Right lobe of liver (tissue), 6 donors: ENCODE results near the gene DCTPP1. TPM values are rescaled to one million over a fixed set of nuclear protein-coding genes. Genes with fewer than 3 reads are reported as not detected.
A peak's percentile ranks its signal among the peaks of the same experiment; 100 is the strongest.
"Not testable (repeated sequence)": the region's sequence is repeated elsewhere in the genome, so short reads cannot be mapped to it uniquely, and the experiment has no call there.

Experiments used
- ATAC-seq, 4 donors: fragments of 200-7000 bp; cut with Tn5 transposase; one replicate each; pipeline ENCODE4 v1.9.1; 2020; ENCODE audit warnings: mild to moderate bottlenecking in 4 of 4, moderate library complexity in 4 of 4
- DNase-seq, 3 donors: peaks; one replicate each; pipeline ENCODE4 v3.0.0-alpha.2; 2020
- H3K27ac ChIP-seq, 3 donors: fragments of 200-600 bp; one replicate each; pipeline ENCODE4 v1.8.0; 2022
- H3K27me3 ChIP-seq, 2 donors: fragments of 200-600 bp; one replicate each; pipeline ENCODE4 v1.8.0; 2022
- H3K36me3 ChIP-seq, 4 donors: fragments of 200-600 bp; sonication (generic) in 1 of 4; one replicate each; pipeline versions ENCODE4 v1.5.1 to v1.8.0; 2017 to 2022; ENCODE audit warnings: control low read depth in 1 of 4
- H3K4me1 ChIP-seq, 4 donors: fragments of 200-600 bp; sonication (generic) in 1 of 4; one replicate each; pipeline versions ENCODE4 v1.5.1 to v1.8.0; 2017 to 2022; ENCODE audit warnings: control low read depth in 1 of 4
- H3K4me3 ChIP-seq, 3 donors: fragments of 200-600 bp; one replicate each; pipeline ENCODE4 v1.8.0; 2022
- H3K9me3 ChIP-seq, 4 donors: fragments of 200-600 bp; sonication (generic) in 1 of 4; one replicate each; pipeline versions ENCODE4 v1.5.1 to v1.8.0; 2017 to 2022; ENCODE audit warnings: control low read depth in 1 of 4
- POLR2A ChIP-seq: fragments of 450-650 bp; IDR thresholded peaks from one replicate; pipeline ENCODE4 v1.6.1; 2017; ENCODE audit warnings: antibody characterized with exemption, mild to moderate bottlenecking
- WGBS: methylation state at CpG from one replicate; pipeline ENCODE4 v1.1.6; 2018; ENCODE audit warnings: low coverage, low lambda C conversion rate; ENCODE audit not compliant: insufficient coverage; ENCODE audit errors: missing lambda C conversion rate; 5-methylcytosine and 5-hydroxymethylcytosine counted together
- intact Hi-C, 2 donors: fragments of 100-400 bp; cut with DNase I; formaldehyde crosslinking; loops; one replicate each; pipeline versions ENCODE4 v1.11.2 to v1.14.1; 2022
- total RNA-seq, 6 experiments: library from RNA; depleted of rRNA in 2 of 6; stranded (reverse); fragments of >200 nt in 2 of 6; fragmentation: NEBNext Ultra II Directional in 3 of 6; extraction: Animal tissue kit (Norgen Biotek cat#: 25700) in 3 of 6; gene quantifications; one replicate each; pipeline versions ENCODE4 v1.1.0 to v1.2.4, GENCODE V29; 2016 to 2023
- TF ChIP-seq, protein P1 (sequence below), 4 donors: fragments of 200-600 bp in 3 of 4; fragments of 450-650 bp in 1 of 4; IDR thresholded peaks; one replicate each; pipeline versions ENCODE4 v1.5.1 to v1.8.0; 2016 to 2022; ENCODE audit warnings: antibody characterized with exemption in 4 of 4, mild to moderate bottlenecking in 2 of 4
- donor health status: DM: no; HTN: yes; CAD: no.
- donor health status: DM: no; HTN: no; CAD: no.
- donor health status: DM: no; HTN: no; CAD: no.
- donor health status: DM: no; HTN: yes; CAD: no.
- donor health status: DM: no; HTN: yes; CAD: no.

The DCTPP1 gene
- total RNA-seq, 6 experiments from 2014 or later = 10.0 to 17.9 (median 13.9) TPM

DNA sequence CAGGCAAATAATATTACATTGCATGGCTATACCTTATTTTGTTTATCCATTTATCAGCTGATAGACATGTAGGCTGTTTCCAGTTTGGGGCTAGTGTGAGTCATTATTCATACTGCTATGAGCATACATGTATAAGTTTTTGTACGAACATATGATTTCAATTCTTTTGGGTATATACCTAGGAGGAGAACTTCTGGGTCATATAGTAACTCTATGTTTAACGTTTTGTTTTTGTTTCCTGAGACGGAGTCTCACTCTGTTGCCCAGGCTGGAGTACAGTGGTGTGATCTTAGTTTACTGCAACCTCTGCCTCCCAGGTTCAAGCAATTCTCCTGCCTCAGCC lies 40.3 kb upstream of the DCTPP1 start:
- no peaks in the 10 kb centered on the region for H3K36me3 ChIP-seq
- no peaks in the 10 kb centered on the region for H3K9me3 ChIP-seq
- no peaks in the 10 kb centered on the region for H3K27me3 ChIP-seq
- ATAC-seq (no peak), DNase-seq (no peak)
- intact Hi-C loops = no loop called here
- H3K27ac ChIP-seq = no peak overlapping the region
- H3K4me3 ChIP-seq = no peak overlapping the region
- H3K4me1 ChIP-seq = peaks cover 0 to 11% (median 0%) of the 10 kb centered on the region in 4 donors
- WGBS = 58% methylated on average over 3 of the region's 3 CpGs
- no peak for TF ChIP-seq POLR2A
- TF ChIP-seq, protein P1, sequence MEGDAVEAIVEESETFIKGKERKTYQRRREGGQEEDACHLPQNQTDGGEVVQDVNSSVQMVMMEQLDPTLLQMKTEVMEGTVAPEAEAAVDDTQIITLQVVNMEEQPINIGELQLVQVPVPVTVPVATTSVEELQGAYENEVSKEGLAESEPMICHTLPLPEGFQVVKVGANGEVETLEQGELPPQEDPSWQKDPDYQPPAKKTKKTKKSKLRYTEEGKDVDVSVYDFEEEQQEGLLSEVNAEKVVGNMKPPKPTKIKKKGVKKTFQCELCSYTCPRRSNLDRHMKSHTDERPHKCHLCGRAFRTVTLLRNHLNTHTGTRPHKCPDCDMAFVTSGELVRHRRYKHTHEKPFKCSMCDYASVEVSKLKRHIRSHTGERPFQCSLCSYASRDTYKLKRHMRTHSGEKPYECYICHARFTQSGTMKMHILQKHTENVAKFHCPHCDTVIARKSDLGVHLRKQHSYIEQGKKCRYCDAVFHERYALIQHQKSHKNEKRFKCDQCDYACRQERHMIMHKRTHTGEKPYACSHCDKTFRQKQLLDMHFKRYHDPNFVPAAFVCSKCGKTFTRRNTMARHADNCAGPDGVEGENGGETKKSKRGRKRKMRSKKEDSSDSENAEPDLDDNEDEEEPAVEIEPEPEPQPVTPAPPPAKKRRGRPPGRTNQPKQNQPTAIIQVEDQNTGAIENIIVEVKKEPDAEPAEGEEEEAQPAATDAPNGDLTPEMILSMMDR (IDR thresholded peaks at IDR 0.05) = no peak

DNA sequence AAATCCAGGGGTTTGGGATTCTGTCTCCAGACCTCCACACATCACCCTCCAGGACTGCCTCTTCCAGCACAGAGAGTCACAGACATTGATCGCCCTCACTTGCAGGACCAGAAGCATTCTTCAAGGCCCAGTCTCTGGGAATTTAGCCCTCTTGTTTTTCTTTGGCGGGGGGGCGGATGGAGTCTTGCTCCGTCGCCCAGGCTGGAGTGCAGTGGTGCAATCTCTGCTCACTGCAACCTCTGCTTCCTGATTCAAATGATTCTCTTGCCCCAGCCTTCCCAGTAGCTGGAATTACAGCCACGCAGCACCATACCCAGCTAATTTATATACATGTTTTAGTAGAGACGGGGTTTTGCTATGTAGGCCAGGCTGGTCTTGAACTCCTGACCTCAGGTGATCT lies 34.2 kb upstream of the DCTPP1 start:
- no peak for TF ChIP-seq POLR2A
- TF ChIP-seq, protein P1 (IDR thresholded peaks at IDR 0.05) = no peak
- Histone ChIP-seq H3K4me1 (no peaks in the 10 kb centered on the region), H3K27ac (no peak overlapping the region), H3K9me3 (no peaks in the 10 kb centered on the region), H3K36me3 (no peaks in the 10 kb centered on the region), H3K27me3 (no peaks in the 10 kb centered on the region), H3K4me3 (no peak overlapping the region)
- intact Hi-C loops = no loop called here
- DNase-seq (no peak), ATAC-seq (no peak)
- WGBS = 90% methylated on average over 6 of the region's 7 CpGs

DNA sequence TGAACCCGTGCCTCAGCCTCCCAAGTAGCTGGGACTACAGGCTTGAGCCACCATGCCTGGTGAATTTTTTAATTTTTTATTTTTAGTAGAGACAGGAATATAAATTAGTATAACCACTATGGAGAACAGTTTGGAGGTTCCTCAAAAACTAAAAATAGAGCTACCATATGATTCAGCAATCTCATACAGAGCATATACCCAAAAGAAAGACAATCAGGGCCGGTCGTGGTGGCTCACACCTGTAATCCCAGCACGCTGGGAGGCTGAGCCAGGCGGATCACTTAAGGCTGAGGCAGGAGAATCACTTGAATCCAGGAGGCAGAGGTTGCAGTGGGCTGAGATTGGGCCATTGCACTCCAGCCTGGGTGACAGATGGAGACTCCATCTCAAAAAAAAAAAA lies 31.6 kb upstream of the DCTPP1 start:
- H3K27me3 ChIP-seq, H3K27ac ChIP-seq, H3K9me3 ChIP-seq, H3K4me3 ChIP-seq, H3K36me3 ChIP-seq, DNase-seq, intact Hi-C loops, H3K4me1 ChIP-seq, ATAC-seq: not testable (repeated sequence)
- 77% methylated on average over 5 of the region's 5 CpGs for WGBS

DNA sequence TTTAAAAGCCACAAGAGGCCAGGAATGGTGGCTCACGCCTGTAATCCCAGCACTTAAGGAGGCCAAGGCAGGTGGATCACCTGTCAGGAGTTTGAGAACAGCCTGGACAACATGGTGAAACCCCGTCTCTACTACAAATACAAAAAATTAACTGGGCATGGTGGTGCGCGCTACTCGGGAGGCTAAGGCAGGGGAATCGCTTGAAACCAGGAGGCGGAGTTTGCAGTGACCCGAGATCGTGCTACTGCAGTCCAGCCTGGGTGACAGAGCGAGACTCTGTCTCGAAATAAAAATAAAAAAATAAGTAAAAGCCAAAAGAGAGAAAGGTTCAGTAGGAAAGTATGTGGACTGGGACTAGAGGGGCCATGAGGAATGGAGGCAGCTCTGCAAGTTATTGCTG lies 29.6 kb upstream of the DCTPP1 start:
- intact Hi-C loops = loop anchor here in 1 of 2 donors (10.0 kb wide), 1 partner anchor 55 kb away; no protein-coding TSS in a partner anchor
- Histone ChIP-seq H3K9me3 (no peaks in the 10 kb centered on the region), H3K27ac (no peak overlapping the region), H3K36me3 (no peaks in the 10 kb centered on the region), H3K4me1 (no peaks in the 10 kb centered on the region), H3K4me3 (no peak overlapping the region), H3K27me3 (no peaks in the 10 kb centered on the region)
- TF ChIP-seq POLR2A = no peak
- TF ChIP-seq, protein P1 (IDR thresholded peaks at IDR 0.05) = no peak
- WGBS = 78% methylated on average over 10 of the region's 11 CpGs
- no peak for DNase-seq
- ATAC-seq = no peak

DNA sequence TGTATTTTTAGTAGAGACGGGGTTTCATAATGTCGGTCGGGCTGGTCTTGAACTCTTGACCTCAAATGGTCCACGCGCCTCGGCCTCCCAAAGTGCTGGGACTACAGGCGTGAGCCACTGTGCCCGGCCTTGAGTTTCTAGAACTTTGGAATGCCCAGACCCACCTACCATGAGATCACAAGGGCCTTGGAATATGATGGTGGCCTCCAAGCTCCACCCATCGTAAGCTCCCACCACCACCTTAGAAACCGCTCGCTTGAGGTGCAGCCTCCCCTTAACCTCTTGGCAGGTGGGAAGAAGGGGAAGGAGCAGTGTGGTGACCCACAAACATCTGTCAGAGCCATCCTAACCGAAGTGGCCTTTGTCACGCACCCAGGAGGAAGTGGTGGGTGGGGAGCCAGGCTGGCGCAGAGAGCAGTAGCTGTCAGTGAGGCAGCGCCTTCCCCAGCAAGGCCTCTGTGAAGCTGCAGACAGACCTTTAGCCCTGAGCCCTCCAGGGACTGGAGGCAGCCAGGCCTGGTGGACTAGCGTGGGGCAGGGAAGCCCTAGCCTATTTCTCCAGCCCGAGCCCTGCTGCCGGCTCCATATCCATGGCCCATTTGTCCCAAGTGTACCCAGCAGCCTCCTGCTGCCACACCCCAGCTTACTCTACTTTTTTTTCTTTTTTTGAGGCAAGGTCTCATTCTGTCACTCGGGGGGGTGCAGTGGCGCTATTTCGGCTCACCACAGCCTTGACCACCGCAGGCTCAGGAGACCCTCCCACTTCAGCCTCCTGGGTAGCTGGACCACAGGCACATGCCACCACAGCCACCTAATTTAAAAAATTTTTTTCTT lies 28.9 kb upstream of the DCTPP1 start:
- Histone ChIP-seq H3K4me1 (no peaks in the 10 kb centered on the region), H3K27ac (no peak overlapping the region), H3K4me3 (no peak overlapping the region), H3K9me3 (no peaks in the 10 kb centered on the region), H3K27me3 (no peaks in the 10 kb centered on the region), H3K36me3 (no peaks in the 10 kb centered on the region)
- DNase-seq (peak in 2 of 3 donors; percentile 60 to 68), ATAC-seq (peak; percentile 67 to 87 (median 74))
- 54% methylated on average over 8 of the region's 22 CpGs for WGBS
- intact Hi-C loops = loop anchor here in 1 of 2 donors (10.0 kb wide), 1 partner anchor 56 kb away; no protein-coding TSS in a partner anchor
- TF ChIP-seq POLR2A = no peak
- TF ChIP-seq, protein P1 (IDR thresholded peaks at IDR 0.05) = no peak
